Urothelium cell line (cell line): ENCODE measurements around the gene TULP3.
"Not testable (repeated sequence)": the region's sequence is repeated elsewhere in the genome, so short reads cannot be mapped to it uniquely, and the experiment has no call there.

ENCODE experiments used
- DNase-seq: peaks from one replicate; pipeline ENCODE4 v3.0.0; 2011; ENCODE audit warnings: low spot score, mixed read lengths
- FAIRE-seq: peaks from 2 replicates; lab custom pipeline; 2011; peaks lifted over from hg19 to GRCh38; lab: Jason Lieb, UNC

Gene TULP3, protein sequence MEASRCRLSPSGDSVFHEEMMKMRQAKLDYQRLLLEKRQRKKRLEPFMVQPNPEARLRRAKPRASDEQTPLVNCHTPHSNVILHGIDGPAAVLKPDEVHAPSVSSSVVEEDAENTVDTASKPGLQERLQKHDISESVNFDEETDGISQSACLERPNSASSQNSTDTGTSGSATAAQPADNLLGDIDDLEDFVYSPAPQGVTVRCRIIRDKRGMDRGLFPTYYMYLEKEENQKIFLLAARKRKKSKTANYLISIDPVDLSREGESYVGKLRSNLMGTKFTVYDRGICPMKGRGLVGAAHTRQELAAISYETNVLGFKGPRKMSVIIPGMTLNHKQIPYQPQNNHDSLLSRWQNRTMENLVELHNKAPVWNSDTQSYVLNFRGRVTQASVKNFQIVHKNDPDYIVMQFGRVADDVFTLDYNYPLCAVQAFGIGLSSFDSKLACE

DNA sequence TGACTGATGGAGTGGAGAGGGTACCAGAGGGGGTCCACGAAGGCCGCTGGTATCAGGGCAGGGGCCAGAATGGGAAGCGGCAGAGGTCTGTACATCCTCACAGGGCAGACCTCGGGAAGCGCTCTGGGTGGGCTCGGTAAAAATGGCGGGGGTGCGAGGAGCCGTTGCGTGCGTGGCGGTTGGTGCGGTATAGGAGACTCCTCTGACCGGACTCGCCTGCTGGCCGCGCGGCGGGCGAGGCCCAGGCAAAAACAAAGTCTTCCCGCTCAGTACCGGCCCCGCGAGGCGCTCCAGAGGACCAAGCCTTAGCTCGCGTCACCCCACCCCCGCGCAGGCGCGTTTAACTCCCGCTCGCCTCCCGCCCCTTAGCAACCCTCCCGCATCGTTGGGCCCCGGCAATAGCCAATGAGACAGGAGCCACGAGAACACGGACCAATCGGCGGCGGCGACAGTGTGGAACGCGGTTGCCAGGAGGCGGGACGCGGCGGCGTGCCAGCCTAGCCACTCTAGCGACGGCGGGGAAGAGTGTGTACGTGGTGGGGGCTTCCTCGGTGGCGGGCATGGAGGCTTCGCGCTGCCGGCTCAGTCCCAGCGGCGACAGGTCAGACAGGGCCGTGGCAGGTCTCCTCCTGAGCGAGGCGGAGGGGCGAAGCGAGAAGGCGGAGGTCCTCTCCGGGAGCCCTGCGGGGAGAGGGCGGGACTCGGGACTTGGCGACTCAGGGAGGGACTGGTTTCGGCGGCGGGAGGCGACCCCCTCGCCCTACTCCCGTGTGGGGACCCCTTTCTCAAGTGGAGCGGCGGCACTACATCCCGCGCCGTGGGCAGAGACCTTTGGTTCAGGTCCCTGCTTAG lies at the start of gene TULP3:
Gene TULP3 (plus strand): TSS at position 504 of the 852 bp plus-strand sequence. CDS start 57 bp downstream, at position 561.
- DNase-seq (peak; percentile 100), FAIRE-seq (peak; percentile 99)

DNA sequence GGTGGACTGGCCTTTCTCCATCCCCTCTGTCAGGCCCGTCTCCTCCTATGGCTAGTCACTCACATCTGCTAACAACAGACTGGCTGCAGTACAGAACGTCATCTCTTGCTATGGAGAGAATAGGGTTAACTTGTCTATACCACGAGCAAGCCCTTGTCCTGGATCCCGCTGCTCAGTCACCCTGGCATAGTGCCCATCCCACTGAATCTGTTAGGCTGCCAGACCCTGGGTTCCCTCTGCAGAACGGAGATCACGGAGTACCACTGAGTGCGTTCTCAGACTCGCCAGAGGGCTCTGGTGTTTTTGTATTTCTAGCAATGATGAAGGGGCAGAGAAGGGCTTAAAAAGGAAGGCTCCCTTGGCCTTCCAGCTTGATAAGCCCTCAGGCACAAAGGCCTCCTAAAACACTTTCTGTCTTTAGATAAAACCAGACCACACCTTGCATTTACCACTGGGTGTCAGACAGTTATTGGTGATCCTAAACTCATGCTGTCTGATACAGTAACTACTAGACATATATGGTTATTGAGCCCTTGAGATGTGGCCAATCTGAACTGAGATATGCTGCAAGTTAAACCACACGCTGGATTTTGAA lies 49.5 kb upstream of the TULP3 start:
- DNase-seq (no peak), FAIRE-seq (peak; percentile 85)

DNA sequence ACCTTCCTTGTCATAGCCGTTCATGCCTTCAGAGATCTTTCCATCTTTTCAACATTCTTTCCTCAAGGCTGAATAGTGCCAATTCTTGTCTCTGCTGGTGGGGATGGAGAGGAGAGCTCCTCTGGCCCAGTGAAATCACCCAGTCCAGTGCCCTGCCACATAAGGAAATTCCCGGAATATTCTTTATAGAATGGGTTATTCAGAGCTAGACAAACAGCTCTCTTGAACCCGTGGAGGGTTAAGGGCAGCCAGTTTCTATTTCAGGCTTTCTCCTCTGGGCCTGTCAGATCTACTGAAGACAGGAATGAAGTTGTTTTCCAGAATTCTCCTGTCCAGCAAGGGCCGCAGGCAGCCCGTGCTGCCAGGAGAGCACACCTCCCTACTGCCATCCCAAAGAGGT lies 47.7 kb upstream of the TULP3 start:
- FAIRE-seq (no peak), DNase-seq (no peak)

DNA sequence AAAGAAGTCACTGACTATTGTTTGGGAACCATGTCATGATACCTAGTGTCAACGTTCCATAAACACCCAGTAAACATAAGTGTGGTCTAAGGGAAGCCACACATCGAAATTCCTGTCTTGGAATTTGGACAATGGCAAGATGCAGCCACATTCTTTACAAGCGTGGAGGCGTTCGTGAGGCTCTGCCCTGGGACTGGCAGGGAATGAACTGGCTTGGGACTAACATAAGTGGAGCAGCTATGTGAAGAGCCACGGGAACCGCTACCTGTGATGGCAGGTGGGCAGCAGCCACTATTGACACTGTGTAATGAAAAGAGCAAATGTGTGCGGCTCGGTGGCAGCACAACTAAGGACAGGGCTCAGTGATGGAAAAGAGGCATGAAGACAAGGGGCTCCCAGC lies 45.9 kb upstream of the TULP3 start:
- DNase-seq: no peak

DNA sequence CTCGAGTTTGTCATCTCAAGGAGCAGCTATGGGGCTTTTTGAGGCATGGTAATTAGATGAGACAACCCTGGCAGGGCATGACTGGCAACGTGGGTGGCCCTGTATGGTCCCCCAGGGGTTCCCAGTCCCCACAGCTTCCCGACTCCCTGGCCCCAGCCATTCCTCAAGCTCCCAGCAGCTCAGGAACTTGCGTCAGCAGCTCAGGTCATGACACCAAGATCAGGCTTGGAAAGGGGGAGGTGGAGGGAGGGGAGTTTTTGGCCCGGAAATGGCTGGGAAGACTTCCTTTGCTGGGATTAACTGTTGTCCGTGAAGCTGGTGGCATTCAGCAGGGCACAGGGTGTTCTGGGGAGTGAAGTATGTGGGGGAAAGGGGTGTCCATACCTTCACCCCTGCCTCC lies 45.4 kb upstream of the TULP3 start:
- peak; percentile 50 for DNase-seq
- peak; percentile 79 for FAIRE-seq

More for the DNA sequence above, 45.9 kb upstream of the TULP3 start:
- peak; percentile 17 for FAIRE-seq

DNA sequence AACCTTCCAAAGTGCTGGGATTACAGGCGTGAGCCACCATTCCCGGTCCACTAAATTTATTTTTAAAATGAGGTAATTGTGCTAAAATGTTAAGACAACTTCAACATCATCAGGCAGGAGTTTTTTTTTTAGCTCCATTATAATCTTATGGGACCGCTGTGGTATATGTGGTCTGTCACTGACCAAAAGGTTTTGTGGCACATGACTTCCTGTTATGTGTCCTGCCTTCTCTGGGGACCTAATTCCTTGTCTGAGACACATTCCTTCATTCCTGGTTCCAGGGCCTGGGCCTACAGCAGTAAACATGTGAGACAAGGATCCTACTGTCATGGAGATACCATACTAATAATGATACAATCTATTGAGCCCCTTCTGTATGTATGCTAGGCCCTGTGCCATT lies 38.8 kb upstream of the TULP3 start:
- DNase-seq (no peak), FAIRE-seq (no peak)

DNA sequence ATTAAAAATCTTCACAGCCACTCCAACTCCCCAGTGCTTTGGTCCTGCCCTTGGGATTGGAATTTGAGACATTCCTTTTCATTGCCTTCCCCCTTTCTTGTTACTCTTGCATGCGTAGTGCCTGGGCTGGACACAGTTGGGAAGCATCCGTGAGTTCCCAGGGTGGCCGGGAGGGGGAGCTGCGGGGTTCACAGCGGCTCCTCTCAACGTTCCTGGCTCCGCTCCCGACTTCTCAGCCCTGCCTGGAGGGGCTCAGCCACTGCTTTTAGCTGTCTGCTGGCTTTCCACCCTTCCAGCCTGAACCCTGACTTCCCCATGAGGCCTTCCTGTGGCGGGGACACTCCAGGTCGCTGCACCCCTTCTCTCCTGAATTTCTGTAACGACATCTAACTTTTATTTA lies 37.1 kb upstream of the TULP3 start:
- peak; percentile 81 for FAIRE-seq
- peak; percentile 90 for DNase-seq

DNA sequence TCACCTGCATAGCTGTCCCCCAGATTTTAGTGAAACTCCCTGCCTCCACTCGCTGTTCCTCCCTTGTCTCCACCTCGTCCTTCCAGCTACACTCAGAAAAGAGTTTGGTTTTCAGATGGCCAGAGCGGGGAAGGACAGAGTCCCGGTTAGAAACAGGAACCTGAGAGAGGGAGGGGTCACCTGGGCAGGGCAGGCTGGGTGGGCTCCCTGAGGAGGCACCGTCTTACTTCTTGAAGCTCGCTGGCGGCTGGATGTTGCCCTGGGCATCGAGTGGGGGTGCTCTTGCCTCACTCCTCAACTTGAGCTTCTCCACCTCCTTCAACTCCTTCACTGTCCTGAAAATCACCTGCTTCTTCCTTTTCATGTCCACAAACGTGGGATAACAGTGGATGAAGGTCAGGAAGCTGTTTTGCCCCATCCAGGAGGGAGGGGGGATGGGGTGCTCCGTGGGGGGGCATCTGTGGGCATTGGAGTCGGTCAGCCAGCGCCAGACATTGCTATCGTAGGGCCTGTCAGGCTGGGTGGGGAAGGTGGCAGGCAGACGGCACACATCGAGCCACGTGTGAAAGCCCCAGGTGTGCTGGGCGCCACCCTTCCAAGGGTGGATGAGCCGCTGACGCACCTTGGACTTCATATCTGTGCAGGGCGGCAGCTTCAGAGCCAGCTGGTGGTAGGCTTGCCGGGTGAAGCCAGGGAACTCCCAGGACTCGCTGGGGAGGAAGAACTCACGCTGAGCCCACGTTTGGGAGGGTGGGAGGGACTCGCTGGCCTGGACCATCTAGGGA lies 35.8 kb upstream of the TULP3 start:
- FAIRE-seq (no peak), DNase-seq (no peak)

DNA sequence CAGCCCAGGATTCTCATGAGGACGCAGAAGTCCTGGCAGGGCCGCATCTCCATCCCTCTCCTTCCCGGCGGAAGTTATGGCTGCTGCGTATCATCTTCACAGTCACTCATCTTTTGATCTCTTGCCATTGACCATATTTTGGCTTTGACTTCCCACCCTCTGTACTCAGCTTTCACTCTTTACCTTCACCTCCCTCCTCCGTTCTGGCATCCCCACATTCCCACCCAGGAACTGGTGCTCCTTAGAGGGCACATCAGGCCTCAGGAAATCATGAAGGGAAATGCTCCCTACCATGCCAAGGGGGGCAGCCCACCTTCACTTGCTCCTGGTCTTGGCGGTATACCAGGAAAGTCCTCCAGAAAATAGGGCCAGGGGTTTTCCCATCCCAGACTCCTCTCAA lies 35.1 kb upstream of the TULP3 start:
- DNase-seq (no peak), FAIRE-seq (no peak)

DNA sequence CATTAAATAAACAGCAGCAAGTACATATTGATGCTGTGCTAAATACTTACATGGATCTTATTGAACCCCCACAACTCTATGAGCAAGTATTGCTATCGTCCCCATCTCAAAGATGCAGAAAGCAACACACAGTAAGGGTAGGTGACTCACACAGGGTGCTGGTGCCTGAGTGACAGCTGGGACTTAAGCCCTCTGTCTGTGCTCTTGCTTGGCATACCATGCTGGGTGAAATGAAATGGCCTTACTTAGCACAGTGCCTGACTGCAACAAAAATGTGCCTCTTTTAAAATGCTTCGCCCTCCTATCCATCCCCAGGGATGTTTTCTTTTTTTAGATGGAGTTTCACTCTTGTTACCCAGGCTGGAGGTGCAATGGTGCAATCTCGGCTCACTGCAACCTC lies 34.6 kb upstream of the TULP3 start:
- DNase-seq: no peak
- no peak for FAIRE-seq

DNA sequence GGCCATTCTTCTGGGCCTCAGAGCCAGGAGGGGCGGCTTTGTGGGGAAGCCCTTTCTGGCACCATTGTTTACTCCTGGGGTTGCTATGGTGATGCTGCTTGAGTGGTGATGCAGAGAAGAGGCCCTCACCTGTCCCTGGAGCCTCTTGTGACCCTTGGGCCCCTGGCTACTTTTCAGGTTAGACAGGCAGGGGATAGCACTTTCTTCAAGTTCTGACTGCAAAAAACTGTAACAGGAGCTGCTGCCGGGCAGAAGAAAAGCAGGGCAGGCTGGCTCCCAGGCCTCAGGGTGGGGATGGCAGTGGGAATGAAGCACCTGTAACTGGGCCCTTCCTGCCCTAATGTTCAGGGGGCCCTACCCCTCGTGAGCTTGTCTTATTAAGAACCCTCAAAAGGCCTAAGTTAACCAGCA lies 33.7 kb upstream of the TULP3 start, which contains the start of gene TEX52:
Gene TEX52 (minus strand): TSS at position 19 of the 411 bp plus-strand sequence. CDS start 13 bp downstream, at position 6.
- DNase-seq (peak; percentile 53), FAIRE-seq (no peak)

DNA sequence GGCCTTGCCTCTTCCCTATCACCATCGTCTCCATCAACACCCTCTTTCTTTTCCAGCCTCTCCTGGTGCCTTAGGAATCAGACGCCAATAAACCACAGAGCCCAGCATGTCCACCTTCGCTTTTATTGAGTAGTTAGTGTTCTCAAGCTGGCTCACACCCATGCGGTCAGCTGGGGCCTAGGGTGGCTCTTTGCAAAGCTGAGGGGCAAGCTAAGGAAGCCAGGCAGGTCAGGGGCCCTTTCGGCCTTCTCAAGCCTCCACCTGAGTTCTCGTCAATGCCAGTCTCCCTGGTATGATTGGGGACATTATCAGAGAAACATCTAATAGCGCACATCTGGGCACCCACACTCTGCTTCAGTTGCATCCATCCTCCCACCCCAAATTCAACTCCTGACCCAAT lies 33.1 kb upstream of the TULP3 start:
- DNase-seq (no peak), FAIRE-seq (no peak)

DNA sequence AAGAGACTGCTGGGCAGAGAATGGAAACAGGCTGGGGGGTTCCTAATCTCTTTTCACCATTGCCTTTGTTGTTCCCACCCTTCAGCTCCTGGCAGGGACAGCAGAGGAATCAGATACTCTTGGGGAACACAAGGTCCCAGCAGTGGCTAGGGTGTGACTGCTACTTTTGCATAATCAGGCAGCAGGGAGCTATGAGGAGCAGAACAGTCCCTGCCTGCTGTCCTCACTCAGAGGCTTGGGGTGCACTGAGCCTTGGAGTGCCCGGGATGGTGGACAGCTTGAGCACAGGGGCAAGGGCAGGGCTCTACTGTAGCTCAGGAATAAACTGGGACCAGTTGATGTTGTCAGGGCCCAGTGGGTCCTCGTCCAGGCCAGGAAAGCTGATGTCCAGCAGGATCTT lies 32.4 kb upstream of the TULP3 start:
- DNase-seq (no peak), FAIRE-seq (no peak)

DNA sequence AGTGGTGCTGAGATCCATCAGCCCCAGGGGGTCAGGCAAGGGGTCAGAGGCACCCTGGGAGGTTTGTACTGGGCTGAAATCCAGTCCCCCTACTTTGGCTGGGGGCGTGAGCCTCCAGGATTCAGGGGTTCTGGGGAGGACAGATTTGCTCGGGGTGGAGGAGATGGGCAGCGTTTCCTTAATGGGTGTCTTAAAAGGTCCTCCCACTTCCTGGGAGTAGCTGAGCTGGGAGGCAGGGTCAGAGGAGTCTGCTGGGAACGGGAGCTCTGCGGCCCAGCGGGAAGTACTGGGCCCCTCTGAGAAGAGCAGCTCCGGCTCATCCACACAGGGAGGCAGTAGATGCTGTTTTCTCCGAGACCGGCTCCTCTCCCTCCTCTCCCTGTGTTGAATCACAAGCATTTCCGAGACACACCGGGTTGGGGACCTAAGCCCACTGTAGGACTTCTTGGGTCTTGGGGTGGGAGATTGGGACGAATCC lies 31.7 kb upstream of the TULP3 start:
- DNase-seq: no peak
- no peak for FAIRE-seq

DNA sequence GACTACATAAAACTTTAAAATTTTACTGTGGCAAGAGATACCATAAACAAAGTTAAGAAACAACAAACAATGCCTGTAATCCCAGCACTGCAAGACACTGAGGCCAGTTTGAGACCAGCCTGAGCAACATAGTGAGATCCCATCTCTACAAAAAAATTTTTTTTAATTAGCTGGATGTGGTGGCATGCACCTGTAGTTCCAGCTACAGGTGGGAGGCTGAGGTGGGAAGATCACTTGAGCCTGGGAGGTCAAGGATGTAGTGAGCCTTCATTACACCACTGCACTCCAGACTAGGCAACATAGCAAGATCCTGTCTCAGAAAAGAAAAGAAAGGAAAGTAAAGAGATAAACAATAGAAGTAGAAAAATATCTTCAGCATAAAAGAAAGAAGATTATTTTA lies 30.5 kb upstream of the TULP3 start:
- FAIRE-seq: no peak

DNA sequence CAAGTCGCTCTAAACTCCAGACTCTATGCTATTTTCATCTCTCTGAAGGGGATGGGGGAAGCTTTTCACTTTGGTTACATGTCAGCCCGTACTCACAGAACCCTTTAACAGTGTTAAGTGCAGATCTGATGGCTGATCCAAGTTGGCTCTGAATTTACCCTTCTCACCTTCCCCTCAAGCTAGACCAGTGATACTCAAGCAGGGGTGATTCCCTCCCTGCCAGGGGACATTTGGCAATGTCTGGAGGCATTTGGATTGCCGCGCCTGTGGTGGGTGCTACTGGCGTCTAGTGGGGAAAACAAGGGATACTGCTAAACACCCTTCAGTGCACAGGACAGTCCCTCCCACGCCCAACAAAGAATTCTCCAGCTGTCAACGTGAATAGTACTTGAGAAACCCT lies 27.8 kb upstream of the TULP3 start:
- FAIRE-seq: no peak
- DNase-seq: no peak

More for the DNA sequence above, 30.5 kb upstream of the TULP3 start:
- DNase-seq: no peak

DNA sequence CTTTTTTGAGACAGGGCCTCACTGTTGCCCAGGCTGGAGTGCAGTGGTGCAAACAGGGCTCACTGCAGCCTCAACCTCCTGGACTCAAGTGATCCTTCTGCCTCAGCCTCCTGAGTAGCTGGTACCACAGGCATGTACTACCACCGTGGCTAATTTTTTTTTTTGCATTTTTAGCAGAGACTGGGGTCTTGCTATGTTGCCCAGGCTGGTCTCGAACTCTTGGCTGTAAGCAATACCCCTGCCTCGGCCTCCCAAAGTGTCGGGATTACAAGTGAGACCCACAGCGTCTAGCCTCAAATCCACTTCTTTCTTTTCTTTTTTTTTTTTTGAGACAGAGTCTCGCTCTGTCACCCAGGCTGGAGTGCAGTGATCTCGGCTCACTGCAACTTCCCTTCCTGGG lies 27.3 kb upstream of the TULP3 start:
- not testable (repeated sequence) for DNase-seq, FAIRE-seq

DNA sequence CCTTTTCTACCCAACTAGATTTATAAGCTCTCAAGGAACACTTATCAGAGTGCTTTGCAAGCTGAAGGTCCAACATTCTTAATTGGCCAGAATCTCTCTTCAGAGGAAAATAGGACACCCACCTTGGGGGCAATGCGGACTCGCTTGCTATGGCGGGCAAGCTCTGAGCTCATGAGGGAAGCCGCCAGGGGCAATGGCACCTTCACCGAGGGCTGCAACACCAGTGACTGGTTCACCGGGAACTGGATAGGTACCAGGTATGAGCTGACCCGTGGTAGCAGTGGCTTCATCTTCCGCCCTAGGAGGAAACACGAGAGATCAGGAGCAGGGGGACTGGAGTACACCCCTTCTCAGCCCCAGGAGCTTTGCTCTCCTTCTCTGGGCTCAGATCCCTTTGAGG lies 26.5 kb upstream of the TULP3 start:
- no peak for FAIRE-seq
- DNase-seq: no peak

DNA sequence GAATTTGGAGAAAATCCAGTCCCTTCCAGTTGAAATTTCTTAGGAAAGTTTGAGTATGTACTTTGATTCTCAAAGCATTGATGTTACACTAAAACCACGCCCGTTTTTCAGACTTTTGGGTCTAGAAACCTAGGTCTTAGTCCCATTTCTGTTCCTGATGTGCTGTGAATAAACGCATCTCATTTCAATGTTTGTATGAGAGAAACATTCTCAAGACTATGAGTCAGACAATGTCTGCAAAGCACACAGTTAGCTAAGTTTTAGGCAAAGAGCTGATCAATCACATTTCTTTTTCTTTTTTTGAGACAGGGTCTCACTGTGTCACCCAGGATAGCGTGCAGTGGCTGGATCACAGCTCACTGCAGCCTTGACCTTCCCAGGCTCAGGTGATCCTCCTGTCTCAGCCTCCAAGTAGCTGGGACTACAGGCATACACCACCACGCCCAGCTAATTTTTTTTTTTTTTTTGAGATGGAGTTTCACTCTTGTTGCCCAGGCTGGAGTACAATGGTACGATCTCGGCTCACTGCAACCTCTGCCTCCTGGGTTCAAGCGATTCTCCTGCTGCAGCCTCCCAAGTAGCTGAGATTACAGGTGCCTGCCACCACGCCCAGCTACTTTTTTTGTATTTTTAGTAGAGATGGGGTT lies 21.6 kb upstream of the TULP3 start:
- DNase-seq, FAIRE-seq: not testable (repeated sequence)
